ENCODE results near the gene BAD. TPM values are rescaled to one million over a fixed set of nuclear protein-coding genes. Genes with fewer than 3 reads are reported as not detected.

The BAD gene
- polyA plus RNA-seq, 2 of the 4 experiments (the other 2 are of a cell fraction) = 33.7 to 68.4 TPM

DNA sequence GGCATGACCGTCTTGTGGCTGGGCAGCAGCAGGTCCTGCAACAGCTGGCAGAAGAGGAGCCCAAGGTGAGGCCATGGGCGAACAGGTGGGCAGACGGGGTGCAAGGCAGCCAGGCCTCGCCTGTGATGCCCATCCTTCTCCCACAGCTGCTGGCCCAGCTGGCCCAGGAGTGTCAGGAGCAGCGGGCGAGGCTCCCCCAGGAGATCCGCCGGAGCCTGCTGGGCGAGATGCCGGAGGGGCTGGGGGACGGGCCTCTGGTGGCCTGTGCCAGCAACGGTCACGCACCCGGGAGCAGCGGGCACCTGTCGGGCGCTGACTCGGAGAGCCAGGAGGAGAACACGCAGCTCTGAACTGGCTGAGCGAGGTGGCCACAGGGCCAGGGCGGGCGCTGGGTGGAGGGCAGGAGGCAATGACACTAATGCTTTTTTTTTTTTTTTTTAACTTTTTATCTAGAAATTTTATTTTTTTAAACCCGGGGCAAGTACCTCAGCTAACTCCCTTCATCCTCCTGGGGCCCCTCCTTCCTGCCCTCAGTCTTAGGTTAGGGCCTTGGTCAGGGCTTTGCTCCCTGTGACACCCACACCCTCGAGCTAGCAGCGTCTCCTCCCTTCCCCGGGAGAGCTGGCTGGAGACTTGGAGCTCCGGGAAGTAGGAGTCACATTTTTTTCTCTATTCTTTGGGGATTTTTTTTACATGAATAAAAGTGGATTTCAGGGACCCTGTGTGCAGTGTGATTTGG lies 17.1 kb downstream of the BAD start:
- WGBS (ENCODE audit: missing lambda C conversion rate) = 89% methylated on average over 26 of the region's 27 CpGs
- Histone ChIP-seq H3K4me1 (peaks cover 20% of the 10 kb centered on the region), H3K4me3 (no peak overlapping the region), H3K9me3 (no peaks in the 10 kb centered on the region), H3K4me2 (no peak overlapping the region), H3K27ac (peak overlapping the region in 1 of 2 experiments; percentile 94; a peak in 2 of 6 replicates)
- ATAC-seq (no peak), FAIRE-seq (no peak), DNase-seq (ENCODE audit: low read depth in 1 of 2, low spot score in 1 of 2) (no peak)
- ChIA-PET CTCF (interaction anchor here (0.5 to 16.0 kb wide), 8 partner anchors 12 to 88 kb away, joined by 3 to 220 read pairs (median 4); partner anchors contain the start of genes CATSPERZ, ESRRA, PLCB3 and PPP1R14B), POLR2A (interaction anchor here (0.6 to 5.9 kb wide), 4 partner anchors 10 to 34 kb away, joined by 3 to 53 read pairs (median 4); partner anchors contain the start of gene PPP1R14B)
- TF ChIP-seq, protein P1, sequence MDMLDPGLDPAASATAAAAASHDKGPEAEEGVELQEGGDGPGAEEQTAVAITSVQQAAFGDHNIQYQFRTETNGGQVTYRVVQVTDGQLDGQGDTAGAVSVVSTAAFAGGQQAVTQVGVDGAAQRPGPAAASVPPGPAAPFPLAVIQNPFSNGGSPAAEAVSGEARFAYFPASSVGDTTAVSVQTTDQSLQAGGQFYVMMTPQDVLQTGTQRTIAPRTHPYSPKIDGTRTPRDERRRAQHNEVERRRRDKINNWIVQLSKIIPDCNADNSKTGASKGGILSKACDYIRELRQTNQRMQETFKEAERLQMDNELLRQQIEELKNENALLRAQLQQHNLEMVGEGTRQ (IDR thresholded peaks at IDR 0.05) = no peak
- TF ChIP-seq JUN (IDR thresholded peaks at IDR 0.05) (no peak), FOSB (CRISPR knock-in tag; IDR thresholded peaks at IDR 0.05) (no peak), HDAC2 (IDR thresholded peaks at IDR 0.05) (no peak), HOXB13 (CRISPR knock-in tag; IDR thresholded peaks at IDR 0.05; ENCODE audit: low read depth) (no peak), JUNB (IDR thresholded peaks at IDR 0.05) (no peak), CHD2 (IDR thresholded peaks at IDR 0.05; ENCODE audit: low read length, partially characterized antibody) (no peak), TP53 (CRISPR knock-in tag; IDR thresholded peaks at IDR 0.05) (no peak), FOXS1 (CRISPR knock-in tag; IDR thresholded peaks at IDR 0.05) (no peak), RNF2 (IDR thresholded peaks at IDR 0.05; ENCODE audit: borderline replicate concordance, low read depth) (no peak), ZC3H11A (IDR thresholded peaks at IDR 0.05) (no peak), SMC3 (IDR thresholded peaks at IDR 0.05) (no peak), CBX2 (IDR thresholded peaks at IDR 0.05; ENCODE audit: borderline replicate concordance, low read depth) (no peak)
- TF ChIP-seq, protein P2, sequence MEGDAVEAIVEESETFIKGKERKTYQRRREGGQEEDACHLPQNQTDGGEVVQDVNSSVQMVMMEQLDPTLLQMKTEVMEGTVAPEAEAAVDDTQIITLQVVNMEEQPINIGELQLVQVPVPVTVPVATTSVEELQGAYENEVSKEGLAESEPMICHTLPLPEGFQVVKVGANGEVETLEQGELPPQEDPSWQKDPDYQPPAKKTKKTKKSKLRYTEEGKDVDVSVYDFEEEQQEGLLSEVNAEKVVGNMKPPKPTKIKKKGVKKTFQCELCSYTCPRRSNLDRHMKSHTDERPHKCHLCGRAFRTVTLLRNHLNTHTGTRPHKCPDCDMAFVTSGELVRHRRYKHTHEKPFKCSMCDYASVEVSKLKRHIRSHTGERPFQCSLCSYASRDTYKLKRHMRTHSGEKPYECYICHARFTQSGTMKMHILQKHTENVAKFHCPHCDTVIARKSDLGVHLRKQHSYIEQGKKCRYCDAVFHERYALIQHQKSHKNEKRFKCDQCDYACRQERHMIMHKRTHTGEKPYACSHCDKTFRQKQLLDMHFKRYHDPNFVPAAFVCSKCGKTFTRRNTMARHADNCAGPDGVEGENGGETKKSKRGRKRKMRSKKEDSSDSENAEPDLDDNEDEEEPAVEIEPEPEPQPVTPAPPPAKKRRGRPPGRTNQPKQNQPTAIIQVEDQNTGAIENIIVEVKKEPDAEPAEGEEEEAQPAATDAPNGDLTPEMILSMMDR (IDR thresholded peaks at IDR 0.05) = no peak
- TF ChIP-seq, protein P3, sequence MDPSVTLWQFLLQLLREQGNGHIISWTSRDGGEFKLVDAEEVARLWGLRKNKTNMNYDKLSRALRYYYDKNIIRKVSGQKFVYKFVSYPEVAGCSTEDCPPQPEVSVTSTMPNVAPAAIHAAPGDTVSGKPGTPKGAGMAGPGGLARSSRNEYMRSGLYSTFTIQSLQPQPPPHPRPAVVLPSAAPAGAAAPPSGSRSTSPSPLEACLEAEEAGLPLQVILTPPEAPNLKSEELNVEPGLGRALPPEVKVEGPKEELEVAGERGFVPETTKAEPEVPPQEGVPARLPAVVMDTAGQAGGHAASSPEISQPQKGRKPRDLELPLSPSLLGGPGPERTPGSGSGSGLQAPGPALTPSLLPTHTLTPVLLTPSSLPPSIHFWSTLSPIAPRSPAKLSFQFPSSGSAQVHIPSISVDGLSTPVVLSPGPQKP (IDR thresholded peaks at IDR 0.05; ENCODE audit: low read depth, low read length) = no peak

DNA sequence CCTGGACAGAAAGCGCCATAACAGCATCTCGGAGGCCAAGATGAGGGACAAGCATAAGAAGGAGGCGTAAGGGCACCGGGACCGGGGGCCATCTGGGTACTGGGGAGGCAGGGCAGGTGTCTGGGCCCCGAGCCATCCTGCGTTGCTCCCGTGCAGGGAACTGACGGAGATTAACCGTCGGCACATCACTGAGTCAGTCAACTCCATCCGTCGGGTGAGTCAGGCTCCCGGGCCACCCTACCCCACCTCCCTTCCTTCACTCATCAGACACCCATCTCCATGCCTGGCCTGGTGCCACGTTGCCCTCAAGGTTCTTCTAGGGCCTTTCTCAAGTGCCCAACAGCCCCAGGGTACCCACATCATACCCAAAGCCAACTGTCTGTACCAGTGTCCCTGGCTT lies 18.1 kb downstream of the BAD start:
- H3K4me1 ChIP-seq = peaks cover 14% of the 10 kb centered on the region
- TF ChIP-seq JUNB (IDR thresholded peaks at IDR 0.05) = no peak
- no peak for TF ChIP-seq MAZ (IDR thresholded peaks at IDR 0.05; ENCODE audit: borderline replicate concordance, low read depth, low read length)
- TF ChIP-seq ZC3H11A (IDR thresholded peaks at IDR 0.05) = no peak
- TF ChIP-seq HDAC2 (IDR thresholded peaks at IDR 0.05) = no peak
- TF ChIP-seq, protein P4, sequence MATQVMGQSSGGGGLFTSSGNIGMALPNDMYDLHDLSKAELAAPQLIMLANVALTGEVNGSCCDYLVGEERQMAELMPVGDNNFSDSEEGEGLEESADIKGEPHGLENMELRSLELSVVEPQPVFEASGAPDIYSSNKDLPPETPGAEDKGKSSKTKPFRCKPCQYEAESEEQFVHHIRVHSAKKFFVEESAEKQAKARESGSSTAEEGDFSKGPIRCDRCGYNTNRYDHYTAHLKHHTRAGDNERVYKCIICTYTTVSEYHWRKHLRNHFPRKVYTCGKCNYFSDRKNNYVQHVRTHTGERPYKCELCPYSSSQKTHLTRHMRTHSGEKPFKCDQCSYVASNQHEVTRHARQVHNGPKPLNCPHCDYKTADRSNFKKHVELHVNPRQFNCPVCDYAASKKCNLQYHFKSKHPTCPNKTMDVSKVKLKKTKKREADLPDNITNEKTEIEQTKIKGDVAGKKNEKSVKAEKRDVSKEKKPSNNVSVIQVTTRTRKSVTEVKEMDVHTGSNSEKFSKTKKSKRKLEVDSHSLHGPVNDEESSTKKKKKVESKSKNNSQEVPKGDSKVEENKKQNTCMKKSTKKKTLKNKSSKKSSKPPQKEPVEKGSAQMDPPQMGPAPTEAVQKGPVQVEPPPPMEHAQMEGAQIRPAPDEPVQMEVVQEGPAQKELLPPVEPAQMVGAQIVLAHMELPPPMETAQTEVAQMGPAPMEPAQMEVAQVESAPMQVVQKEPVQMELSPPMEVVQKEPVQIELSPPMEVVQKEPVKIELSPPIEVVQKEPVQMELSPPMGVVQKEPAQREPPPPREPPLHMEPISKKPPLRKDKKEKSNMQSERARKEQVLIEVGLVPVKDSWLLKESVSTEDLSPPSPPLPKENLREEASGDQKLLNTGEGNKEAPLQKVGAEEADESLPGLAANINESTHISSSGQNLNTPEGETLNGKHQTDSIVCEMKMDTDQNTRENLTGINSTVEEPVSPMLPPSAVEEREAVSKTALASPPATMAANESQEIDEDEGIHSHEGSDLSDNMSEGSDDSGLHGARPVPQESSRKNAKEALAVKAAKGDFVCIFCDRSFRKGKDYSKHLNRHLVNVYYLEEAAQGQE (IDR thresholded peaks at IDR 0.05) = no peak
- no peak for TF ChIP-seq HEYL (CRISPR knock-in tag; IDR thresholded peaks at IDR 0.05)
- no peak for TF ChIP-seq CBX2 (IDR thresholded peaks at IDR 0.05; ENCODE audit: borderline replicate concordance, low read depth)
- TF ChIP-seq RCOR1 (IDR thresholded peaks at IDR 0.05; ENCODE audit: low read depth, low read length) = no peak
- no peak for TF ChIP-seq HOXB13 (CRISPR knock-in tag; IDR thresholded peaks at IDR 0.05; ENCODE audit: low read depth)
- ChIA-PET POLR2A (no interaction called here), CTCF (interaction anchor here (0.7 to 16.0 kb wide), 4 partner anchors 12 to 74 kb away, joined by 3 to 220 read pairs (median 112); partner anchors contain the start of genes CATSPERZ, ESRRA, PLCB3 and PPP1R14B)
- H3K27ac ChIP-seq = no peak overlapping the region
- DNase-seq (ENCODE audit: low read depth in 1 of 2, low spot score in 1 of 2) (no peak), ATAC-seq (no peak), FAIRE-seq (no peak)
- no peaks in the 10 kb centered on the region for H3K9me3 ChIP-seq
- no peak overlapping the region for H3K4me3 ChIP-seq
- H3K4me2 ChIP-seq = no peak overlapping the region
- WGBS (ENCODE audit: missing lambda C conversion rate) = 88% methylated on average over 15 of the region's 15 CpGs

All from A549 (cell line).